Measurements from ENCODE around the gene CTTNBP2.

DNA sequence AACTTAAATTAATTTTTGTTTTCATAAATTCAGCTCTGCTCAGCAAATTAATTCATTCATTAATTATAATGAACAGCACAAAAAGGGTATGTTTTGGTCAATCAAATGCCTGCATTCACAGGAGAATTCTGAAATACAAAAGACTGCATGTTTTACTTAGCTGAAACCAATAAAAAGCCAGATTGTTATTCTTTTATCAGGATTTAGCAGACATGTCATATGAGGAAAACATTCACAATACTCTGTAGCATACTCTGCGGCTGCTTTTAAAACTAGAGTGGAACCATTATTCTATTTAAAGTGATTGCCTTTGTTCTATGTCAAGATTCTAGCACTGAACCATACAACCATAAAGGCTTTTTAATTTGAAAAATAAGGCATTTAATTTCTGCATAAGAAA, 19.1 kb downstream of the CTTNBP2 start:
- TF ChIP-seq, protein P1, sequence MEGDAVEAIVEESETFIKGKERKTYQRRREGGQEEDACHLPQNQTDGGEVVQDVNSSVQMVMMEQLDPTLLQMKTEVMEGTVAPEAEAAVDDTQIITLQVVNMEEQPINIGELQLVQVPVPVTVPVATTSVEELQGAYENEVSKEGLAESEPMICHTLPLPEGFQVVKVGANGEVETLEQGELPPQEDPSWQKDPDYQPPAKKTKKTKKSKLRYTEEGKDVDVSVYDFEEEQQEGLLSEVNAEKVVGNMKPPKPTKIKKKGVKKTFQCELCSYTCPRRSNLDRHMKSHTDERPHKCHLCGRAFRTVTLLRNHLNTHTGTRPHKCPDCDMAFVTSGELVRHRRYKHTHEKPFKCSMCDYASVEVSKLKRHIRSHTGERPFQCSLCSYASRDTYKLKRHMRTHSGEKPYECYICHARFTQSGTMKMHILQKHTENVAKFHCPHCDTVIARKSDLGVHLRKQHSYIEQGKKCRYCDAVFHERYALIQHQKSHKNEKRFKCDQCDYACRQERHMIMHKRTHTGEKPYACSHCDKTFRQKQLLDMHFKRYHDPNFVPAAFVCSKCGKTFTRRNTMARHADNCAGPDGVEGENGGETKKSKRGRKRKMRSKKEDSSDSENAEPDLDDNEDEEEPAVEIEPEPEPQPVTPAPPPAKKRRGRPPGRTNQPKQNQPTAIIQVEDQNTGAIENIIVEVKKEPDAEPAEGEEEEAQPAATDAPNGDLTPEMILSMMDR (IDR thresholded peaks at IDR 0.05), result no peak
- no peak for TF ChIP-seq POLR2A (IDR thresholded peaks at IDR 0.05)

Measured in adrenal gland (tissue), 5 donors.